HCT116 (cell line): ENCODE measurements around the gene LILRB3.
"Not testable (repeated sequence)": the region's sequence is repeated elsewhere in the genome, so short reads cannot be mapped to it uniquely, and the experiment has no call there.

Experiments
- EZH2 ChIP-seq: fragments of 200-600 bp; sonication (generic); IDR thresholded peaks from 2 replicates; pipeline ENCODE4 v1.6.1; 2017; ENCODE audit warnings: antibody characterized with exemption, mixed run types
- POLR2A ChIP-seq: IDR thresholded peaks from 2 replicates; pipeline ENCODE4 v1.7.0; 2011; ENCODE audit warnings: borderline replicate concordance; ENCODE audit not compliant: insufficient read depth, insufficient read length; ENCODE audit errors: extremely low read depth
- POLR2AphosphoS5 ChIP-seq: IDR thresholded peaks from 2 replicates; pipeline ENCODE4 v1.6.1; 2011; ENCODE audit warnings: mild to moderate bottlenecking, low read depth, low read length, moderate library complexity
- SP1 ChIP-seq: IDR thresholded peaks from 2 replicates; pipeline ENCODE4 v1.6.1; 2012; ENCODE audit warnings: low read depth
- YY1 ChIP-seq: IDR thresholded peaks from 2 replicates; pipeline ENCODE4 v1.6.1; 2011; ENCODE audit warnings: low read length, low read depth, moderate library complexity, mild to moderate bottlenecking; ENCODE audit not compliant: insufficient replicate concordance; ENCODE audit errors: extremely low read depth
- TF ChIP-seq, protein P1 (sequence below), 3 experiments: fragments of 200-600 bp in 1 of 3; sonication (generic) in 1 of 3; IDR thresholded peaks in 2 of 3; conservative IDR thresholded peaks in 1 of 3; 2 replicates each; pipeline ENCODE4 v1.5.1; 2012 to 2017; ENCODE audit warnings: low read depth in 2 of 3, low read length in 2 of 3, antibody characterized with exemption in 1 of 3, borderline replicate concordance in 1 of 3, control low read depth in 1 of 3, mild to moderate bottlenecking in 1 of 3, mixed read lengths in 1 of 3, mixed run types in 1 of 3, moderate library complexity in 1 of 3; ENCODE audit not compliant: insufficient read depth in 1 of 3
- TF ChIP-seq, protein P2 (sequence below): IDR thresholded peaks from 2 replicates; pipeline ENCODE4 v1.6.1; 2012

GRCh38 chr19:54207193-54207592, 15.6 kb downstream of the LILRB3 start:
- TF ChIP-seq POLR2AphosphoS5, EZH2, YY1, SP1, POLR2A: not testable (repeated sequence)
- TF ChIP-seq, protein P1, sequence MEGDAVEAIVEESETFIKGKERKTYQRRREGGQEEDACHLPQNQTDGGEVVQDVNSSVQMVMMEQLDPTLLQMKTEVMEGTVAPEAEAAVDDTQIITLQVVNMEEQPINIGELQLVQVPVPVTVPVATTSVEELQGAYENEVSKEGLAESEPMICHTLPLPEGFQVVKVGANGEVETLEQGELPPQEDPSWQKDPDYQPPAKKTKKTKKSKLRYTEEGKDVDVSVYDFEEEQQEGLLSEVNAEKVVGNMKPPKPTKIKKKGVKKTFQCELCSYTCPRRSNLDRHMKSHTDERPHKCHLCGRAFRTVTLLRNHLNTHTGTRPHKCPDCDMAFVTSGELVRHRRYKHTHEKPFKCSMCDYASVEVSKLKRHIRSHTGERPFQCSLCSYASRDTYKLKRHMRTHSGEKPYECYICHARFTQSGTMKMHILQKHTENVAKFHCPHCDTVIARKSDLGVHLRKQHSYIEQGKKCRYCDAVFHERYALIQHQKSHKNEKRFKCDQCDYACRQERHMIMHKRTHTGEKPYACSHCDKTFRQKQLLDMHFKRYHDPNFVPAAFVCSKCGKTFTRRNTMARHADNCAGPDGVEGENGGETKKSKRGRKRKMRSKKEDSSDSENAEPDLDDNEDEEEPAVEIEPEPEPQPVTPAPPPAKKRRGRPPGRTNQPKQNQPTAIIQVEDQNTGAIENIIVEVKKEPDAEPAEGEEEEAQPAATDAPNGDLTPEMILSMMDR (IDR thresholded peaks at IDR 0.05 in 2 of 3, conservative IDR thresholded peaks at IDR 0.05 in 1 of 3; ENCODE audit: borderline replicate concordance in 1 of 3, insufficient read depth in 1 of 3, low read depth in 2 of 3, low read length in 2 of 3) = not testable (repeated sequence)
- TF ChIP-seq, protein P2, sequence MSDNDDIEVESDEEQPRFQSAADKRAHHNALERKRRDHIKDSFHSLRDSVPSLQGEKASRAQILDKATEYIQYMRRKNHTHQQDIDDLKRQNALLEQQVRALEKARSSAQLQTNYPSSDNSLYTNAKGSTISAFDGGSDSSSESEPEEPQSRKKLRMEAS = not testable (repeated sequence)
